SK-N-SH (cell line): Measurements from ENCODE around the gene PNPLA8. TPM values are rescaled to one million over a fixed set of nuclear protein-coding genes. Genes with fewer than 3 reads are reported as not detected.

Source experiments
- CTCF ChIA-PET: fragments of 300-600, 350-600 bp; formaldehyde crosslinking; extraction: SDS; loops from one replicate; lab custom pipeline; 2021; lab: Yijun Ruan, JAX
- POLR2A ChIA-PET: fragments of 350-600 bp; sonication (Branson Sonifier 250); formaldehyde crosslinking; extraction: SDS; loops from one replicate; lab custom pipeline; 2020; ENCODE audit warnings: antibody characterized with exemption, inconsistent platforms; lab: Yijun Ruan, JAX
- DNase-seq: peaks from one replicate; pipeline ENCODE4 v3.0.0; 2012
- H2AFZ ChIP-seq: fragments of 200-600 bp; sonication (generic); 2 replicates; pipeline ENCODE4 v1.8.1; 2016; ENCODE audit warnings: antibody characterized with exemption, mild to moderate bottlenecking, low read depth
- H3F3A ChIP-seq: fragments of 200-600 bp; sonication (generic); replicated peaks from 2 replicates; pipeline ENCODE3; 2016; ENCODE audit warnings: antibody characterized with exemption, mild to moderate bottlenecking; ENCODE audit not compliant: insufficient read depth
- H3K27ac ChIP-seq, 2 experiments: fragments of 200-500 bp in 1 of 2; fragments of 200-600 bp in 1 of 2; sonication (Bioruptor generic) in 1 of 2; sonication (generic), shearing (Covaris generic) in 1 of 2; 2 replicates each; pipeline versions ENCODE4 v1.5.1 to v1.6.1; 2014 to 2016; ENCODE audit warnings: low read depth in 2 of 2, inconsistent platforms in 1 of 2, low read length in 1 of 2, mild to moderate bottlenecking in 1 of 2, mixed read lengths in 1 of 2
- H3K27me3 ChIP-seq: fragments of 200-600 bp; sonication (generic), shearing (Covaris generic); 2 replicates; pipeline ENCODE4 v1.6.1; 2016; ENCODE audit warnings: mixed run types; ENCODE audit not compliant: insufficient read depth
- H3K36me3 ChIP-seq, 2 experiments: fragments of 200-500 bp in 1 of 2; fragments of 200-600 bp in 1 of 2; sonication (Bioruptor generic) in 1 of 2; sonication (generic) in 1 of 2; replicated peaks in 1 of 2; 2 replicates each; pipeline versions ENCODE3 to v1.5.1; 2014 to 2016; ENCODE audit warnings: low read length in 1 of 2, mild to moderate bottlenecking in 1 of 2; ENCODE audit not compliant: insufficient read depth in 2 of 2, control insufficient read depth in 1 of 2
- H3K4me1 ChIP-seq, 2 experiments: fragments of 200-500 bp in 1 of 2; fragments of 200-600 bp in 1 of 2; sonication (Bioruptor generic) in 1 of 2; sonication (generic), shearing (Covaris generic) in 1 of 2; 2 replicates each; pipeline versions ENCODE4 v1.5.1 to v1.6.1; 2014 to 2016; ENCODE audit warnings: low read depth in 1 of 2, low read length in 1 of 2, mixed run types in 1 of 2; ENCODE audit not compliant: insufficient read depth in 2 of 2, control insufficient read depth in 1 of 2
- H3K4me2 ChIP-seq: fragments of 200-600 bp; sonication (generic), shearing (Covaris generic); 2 replicates; pipeline ENCODE4 v1.6.1; 2017; ENCODE audit warnings: mixed run types
- H3K4me3 ChIP-seq, 2 experiments: fragments of 200-500 bp in 1 of 2; fragments of 200-600 bp in 1 of 2; sonication (Bioruptor generic) in 1 of 2; sonication (generic), shearing (Covaris generic) in 1 of 2; 2 replicates each; pipeline versions ENCODE4 v1.5.1 to v1.8.1; 2014 to 2016; ENCODE audit warnings: low read depth in 2 of 2, inconsistent platforms in 1 of 2, low read length in 1 of 2, mild to moderate bottlenecking in 1 of 2, mixed read lengths in 1 of 2, moderate library complexity in 1 of 2
- H3K79me2 ChIP-seq: fragments of 200-600 bp; sonication (generic); 2 replicates; pipeline ENCODE4 v1.8.1; 2017; ENCODE audit warnings: mild to moderate bottlenecking; ENCODE audit not compliant: insufficient read depth
- H3K9ac ChIP-seq: fragments of 200-600 bp; sonication (generic); 2 replicates; pipeline ENCODE4 v1.6.1; 2017; ENCODE audit warnings: mixed run types
- H3K9me2 ChIP-seq: fragments of 200-600 bp; sonication (generic); 2 replicates; pipeline ENCODE4 v1.6.1; 2017; ENCODE audit warnings: mixed run types
- H3K9me3 ChIP-seq: fragments of 200-600 bp; sonication (generic); 2 replicates; pipeline ENCODE4 v1.6.1; 2017; ENCODE audit warnings: mixed run types, mild to moderate bottlenecking, moderate library complexity
- H4K20me1 ChIP-seq: fragments of 200-600 bp; sonication (generic); 2 replicates; pipeline ENCODE4 v1.6.1; 2017; ENCODE audit warnings: mild to moderate bottlenecking, mixed run types; ENCODE audit not compliant: insufficient read depth
- EP300 ChIP-seq, 2 experiments: IDR thresholded peaks; 2 replicates each; pipeline versions ENCODE4 v1.4.0 to v1.6.1; 2012; ENCODE audit warnings: borderline replicate concordance in 1 of 2, low read depth in 1 of 2, low read length in 1 of 2
- FOSL2 ChIP-seq: IDR thresholded peaks from 2 replicates; pipeline ENCODE4 v1.4.0; 2012; ENCODE audit warnings: low read depth, mild to moderate bottlenecking, moderate library complexity, borderline replicate concordance
- FOXJ3 ChIP-seq: sonication (generic); formaldehyde crosslinking; IDR thresholded peaks from 2 replicates; pipeline ENCODE4 v1.5.1; 2020; ENCODE audit warnings: mild to moderate bottlenecking, missing genetic modification reagents
- GABPA ChIP-seq: IDR thresholded peaks from 2 replicates; pipeline ENCODE4 v1.4.0; 2012; ENCODE audit warnings: low read depth, mild to moderate bottlenecking
- GATA2 ChIP-seq: sonication (generic); formaldehyde crosslinking; IDR thresholded peaks from 2 replicates; pipeline ENCODE4 v1.5.0; 2020; ENCODE audit warnings: mild to moderate bottlenecking, missing genetic modification reagents
- MEF2A ChIP-seq: IDR thresholded peaks from 2 replicates; pipeline ENCODE4 v1.4.0; 2012; ENCODE audit warnings: low read depth, borderline replicate concordance
- MXI1 ChIP-seq: IDR thresholded peaks from 2 replicates; pipeline ENCODE4 v1.6.1; 2012; ENCODE audit warnings: mild to moderate bottlenecking, low read depth, low read length, improper control_type of control experiment
- RAD21 ChIP-seq: IDR thresholded peaks from 2 replicates; pipeline ENCODE4 v1.6.1; 2012; ENCODE audit warnings: mild to moderate bottlenecking, low read length
- RCOR1 ChIP-seq: fragments of 150-350 bp; IDR thresholded peaks from 2 replicates; pipeline ENCODE4 v1.6.1; 2017; ENCODE audit warnings: antibody characterized with exemption, low read length
- REST ChIP-seq: IDR thresholded peaks from 2 replicates; pipeline ENCODE4 v1.6.1; 2012; ENCODE audit warnings: mild to moderate bottlenecking, low read depth, low read length, moderate library complexity
- RFX5 ChIP-seq: IDR thresholded peaks from 2 replicates; pipeline ENCODE4 v1.6.1; 2012; ENCODE audit warnings: mild to moderate bottlenecking, improper control_type of control experiment, low read length
- USF1 ChIP-seq: IDR thresholded peaks from 2 replicates; pipeline ENCODE4 v1.4.0; 2012; ENCODE audit warnings: low read depth, borderline replicate concordance
- ZBTB33 ChIP-seq: IDR thresholded peaks from 2 replicates; pipeline ENCODE4 v1.4.0; 2012; ENCODE audit warnings: low read depth, borderline replicate concordance
- WGBS: methylation state at CpG from one replicate; pipeline ENCODE4 v1.1.6; 2017; ENCODE audit warnings: low lambda C conversion rate; 5-methylcytosine and 5-hydroxymethylcytosine counted together
- polyA plus RNA-seq, 3 experiments: library from polyadenylated mRNA; depleted of rRNA; stranded (reverse); fragments of >200 nt; gene quantifications; 2 replicates each; pipeline ENCODE4 v1.2.3, GENCODE V29; 2012

PNPLA8 gene
- polyA plus RNA-seq, 1 of the 3 experiments (the other 2 are of a cell fraction) = 7.2 TPM

GRCh38 chr7:108427766-108428165 is 98.2 kb downstream of the PNPLA8 start (continued):
- TF ChIP-seq REST (no peak), MEF2A (no peak), RAD21 (no peak), FOSL2 (no peak), USF1 (no peak), RFX5 (no peak), ZBTB33 (no peak), GABPA (no peak), RCOR1 (no peak)

- ChIA-PET CTCF (interaction anchor here (1.3 to 3.4 kb wide), 2 partner anchors 18 to 27 kb away, joined by 6 to 11 read pairs; no protein-coding TSS in a partner anchor), POLR2A (interaction anchor here (1.0 kb wide), 1 partner anchor 28 kb away, joined by 3 read pairs; no protein-coding TSS in a partner anchor)
- H3K9me3 ChIP-seq = no peaks in the 10 kb centered on the region
- H3K27me3 ChIP-seq = no peaks in the 10 kb centered on the region; the same call in 1 of the 2 replicates
- H3K4me1 ChIP-seq = peaks cover 2 to 31% of the 10 kb centered on the region in 2 experiments; a peak in 2 of 4 replicates
- H3K27ac ChIP-seq = peak overlapping the region in 1 of 2 experiments; percentile 84; a peak in 2 of 4 replicates
- H3K9ac ChIP-seq = no peak overlapping the region
- TF ChIP-seq GATA2 = no peak
- TF ChIP-seq EP300 (IDR thresholded peaks at IDR 0.05; ENCODE audit: borderline replicate concordance in 1 of 2, low read depth in 1 of 2, low read length in 1 of 2) = peak in 1 of 2 experiments; percentile 71; a peak in 1 of 4 replicates
- 0 out of 2 replicates have a peak, but pooled peaks have one; percentile 36 for TF ChIP-seq FOXJ3 (CRISPR knock-in tag)
- TF ChIP-seq MXI1 = 0 out of 2 replicates have a peak, but pooled peaks have one; percentile 14
- no peak for DNase-seq
- no peaks in the 10 kb centered on the region for H3K79me2 ChIP-seq
- H3K4me2 ChIP-seq = no peak overlapping the region
- 11% methylated on average over 2 of the region's 2 CpGs for WGBS
- H4K20me1 ChIP-seq = no peaks in the 10 kb centered on the region
- H3F3A ChIP-seq = no peaks in the 10 kb centered on the region
- H3K4me3 ChIP-seq = no peak overlapping the region
- H3K36me3 ChIP-seq = no peaks in the 10 kb centered on the region
- no peaks in the 10 kb centered on the region for H3K9me2 ChIP-seq
- H2AFZ ChIP-seq = no peak overlapping the region
These were observed 100.1 kb downstream of the PNPLA8 start for GRCh38 chr7:108425714-108426275.
